ENCODE data around the gene KIF7. TPM values are rescaled to one million over a fixed set of nuclear protein-coding genes. Genes with fewer than 3 reads are reported as not detected.
A peak's percentile ranks its signal among the peaks of the same experiment; 100 is the strongest.

Gene KIF7
- polyA plus RNA-seq, 3 donors = not detected

DNA sequence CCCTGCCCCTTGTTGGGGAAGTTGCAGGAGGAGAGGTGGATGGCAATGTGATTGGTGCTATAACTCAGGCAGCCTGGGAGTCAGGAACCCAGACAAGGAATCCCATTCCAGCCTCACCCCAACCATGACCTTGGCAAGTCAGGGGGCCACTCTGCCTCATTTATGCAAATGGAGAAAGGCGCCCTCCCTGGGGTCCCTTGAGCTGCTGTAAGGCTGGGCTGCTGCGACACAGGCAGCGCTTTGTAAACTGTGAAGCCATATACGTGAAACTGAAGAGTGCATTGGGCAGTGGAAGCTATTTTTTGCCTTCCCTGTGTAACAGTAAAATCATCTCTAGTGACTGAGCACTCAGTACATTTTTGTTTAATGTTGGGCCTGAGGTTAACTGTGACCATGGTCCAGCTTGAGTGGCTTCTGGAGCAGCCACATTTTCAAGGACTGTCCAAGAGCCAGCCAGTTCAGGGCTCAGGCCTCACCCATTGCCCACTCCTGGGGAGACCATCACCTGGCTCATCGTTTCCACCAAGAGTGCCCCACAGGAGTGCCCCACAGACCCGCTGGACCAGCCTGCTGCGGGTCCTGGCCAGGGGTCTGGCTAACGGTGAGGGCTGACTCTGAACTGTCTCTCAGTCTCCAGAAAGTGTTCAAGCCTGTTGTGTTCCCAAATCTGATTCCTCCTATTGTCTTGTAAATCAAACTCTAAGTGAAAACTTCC is 27.9 kb downstream of the KIF7 start:
- Histone ChIP-seq H3K9ac (ENCODE audit: insufficient read depth, low read length, poor library complexity, severe bottlenecking) (no peak overlapping the region), H3K4me1 (ENCODE audit: control insufficient read depth in 1 of 2, insufficient read depth in 2 of 2, low read length in 2 of 2) (no peaks in the 10 kb centered on the region), H4K20me1 (ENCODE audit: insufficient read depth, low read length) (no peaks in the 10 kb centered on the region), H3K27ac (ENCODE audit: low read depth in 1 of 2, low read length in 2 of 2) (no peak overlapping the region), H2AFZ (ENCODE audit: insufficient read depth, low read depth, low read length, poor library complexity, severe bottlenecking) (no peak overlapping the region), H3K79me2 (ENCODE audit: insufficient read depth, low read length) (no peaks in the 10 kb centered on the region), H3K4me2 (replicated peaks; ENCODE audit: extremely low read depth, low read length, poor library complexity, severe bottlenecking) (no peak overlapping the region), H3K27me3 (ENCODE audit: control insufficient read depth in 2 of 2, insufficient read depth in 2 of 2, low read length in 2 of 2) (no peaks in the 10 kb centered on the region), H3K4me3 (replicated peaks in 1 of 3; ENCODE audit: low read depth in 2 of 3, low read length in 3 of 3) (no peak overlapping the region), H3K9me3 (replicated peaks in 1 of 2; ENCODE audit: control insufficient read depth in 1 of 2, insufficient read depth in 1 of 2, low read length in 2 of 2) (peaks cover 0 to 34% of the 10 kb centered on the region in 2 donors), H3K36me3 (replicated peaks in 1 of 2; ENCODE audit: control insufficient read depth in 1 of 2, insufficient read depth in 2 of 2, low read length in 2 of 2) (peaks cover 85 to 91% of the 10 kb centered on the region in 2 donors)
- DNase-seq = no peak
- peaks cover 13 to 22% (median 18%) of the 10 kb centered on the region in 7 donors for H3K9me3 Mint-ChIP-seq
- H3K27ac Mint-ChIP-seq = peak overlapping the region in 1 of 7 donors; percentile 35
- peaks cover 83 to 93% of the 10 kb centered on the region in 2 donors for H3K36me3 Mint-ChIP-seq
- WGBS (ENCODE audit: insufficient coverage) = 100% methylated on average over 8 of the region's 8 CpGs
- TF ChIP-seq, protein P1, sequence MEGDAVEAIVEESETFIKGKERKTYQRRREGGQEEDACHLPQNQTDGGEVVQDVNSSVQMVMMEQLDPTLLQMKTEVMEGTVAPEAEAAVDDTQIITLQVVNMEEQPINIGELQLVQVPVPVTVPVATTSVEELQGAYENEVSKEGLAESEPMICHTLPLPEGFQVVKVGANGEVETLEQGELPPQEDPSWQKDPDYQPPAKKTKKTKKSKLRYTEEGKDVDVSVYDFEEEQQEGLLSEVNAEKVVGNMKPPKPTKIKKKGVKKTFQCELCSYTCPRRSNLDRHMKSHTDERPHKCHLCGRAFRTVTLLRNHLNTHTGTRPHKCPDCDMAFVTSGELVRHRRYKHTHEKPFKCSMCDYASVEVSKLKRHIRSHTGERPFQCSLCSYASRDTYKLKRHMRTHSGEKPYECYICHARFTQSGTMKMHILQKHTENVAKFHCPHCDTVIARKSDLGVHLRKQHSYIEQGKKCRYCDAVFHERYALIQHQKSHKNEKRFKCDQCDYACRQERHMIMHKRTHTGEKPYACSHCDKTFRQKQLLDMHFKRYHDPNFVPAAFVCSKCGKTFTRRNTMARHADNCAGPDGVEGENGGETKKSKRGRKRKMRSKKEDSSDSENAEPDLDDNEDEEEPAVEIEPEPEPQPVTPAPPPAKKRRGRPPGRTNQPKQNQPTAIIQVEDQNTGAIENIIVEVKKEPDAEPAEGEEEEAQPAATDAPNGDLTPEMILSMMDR (IDR thresholded peaks at IDR 0.05) = no peak
- intact Hi-C loops (cut with micrococcal nuclease) = no loop called here
- H3K4me1 Mint-ChIP-seq = no peaks in the 10 kb centered on the region
- peaks cover 0 to 2% (median 1%) of the 10 kb centered on the region in 3 donors for H3K27me3 Mint-ChIP-seq (ENCODE audit: low read depth in 3 of 3)
- H3K4me3 Mint-ChIP-seq = no peak overlapping the region

DNA sequence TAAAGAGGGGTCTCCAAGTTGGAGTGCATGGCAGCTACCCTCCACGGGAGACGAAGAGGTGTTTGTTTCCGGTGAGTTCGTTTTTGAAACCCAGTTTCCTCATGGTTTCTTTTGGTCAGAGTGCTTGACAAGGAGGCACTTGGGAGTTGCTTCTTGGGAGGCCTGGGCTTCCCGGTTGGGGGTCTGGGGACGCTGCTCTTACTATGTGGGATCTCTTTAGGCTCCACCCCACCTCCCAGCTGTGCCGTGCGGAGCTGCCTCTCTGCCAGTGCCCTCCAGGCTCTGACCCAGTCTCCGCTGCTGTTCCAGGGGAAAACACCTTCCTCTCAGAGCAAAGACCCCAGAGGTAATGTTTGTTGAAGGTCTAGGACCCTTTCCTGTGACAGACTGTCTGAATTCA is 29.6 kb downstream of the KIF7 start:
- H2AFZ ChIP-seq (ENCODE audit: insufficient read depth, low read depth, low read length, poor library complexity, severe bottlenecking) = no peak overlapping the region
- H3K79me2 ChIP-seq (ENCODE audit: insufficient read depth, low read length) = no peaks in the 10 kb centered on the region
- H3K27ac Mint-ChIP-seq = peak overlapping the region in 1 of 7 donors; percentile 27
- H3K36me3 Mint-ChIP-seq = peaks cover 89 to 98% of the 10 kb centered on the region in 2 donors
- H3K27ac ChIP-seq (ENCODE audit: low read depth in 1 of 2, low read length in 2 of 2) = no peak overlapping the region
- H3K27me3 Mint-ChIP-seq (ENCODE audit: low read depth in 3 of 3) = peaks cover 0 to 3% (median 2%) of the 10 kb centered on the region in 3 donors
- WGBS (ENCODE audit: insufficient coverage) = 100% methylated on average over 3 of the region's 9 CpGs
- no peak overlapping the region for H3K9ac ChIP-seq (ENCODE audit: insufficient read depth, low read length, poor library complexity, severe bottlenecking)
- H3K9me3 ChIP-seq (replicated peaks in 1 of 2; ENCODE audit: control insufficient read depth in 1 of 2, insufficient read depth in 1 of 2, low read length in 2 of 2) = peaks cover 0 to 19% of the 10 kb centered on the region in 2 donors
- no peak overlapping the region for H3K4me2 ChIP-seq (replicated peaks; ENCODE audit: extremely low read depth, low read length, poor library complexity, severe bottlenecking)
- H3K9me3 Mint-ChIP-seq = peaks cover 3 to 13% (median 7%) of the 10 kb centered on the region in 7 donors
- H3K36me3 ChIP-seq (replicated peaks in 1 of 2; ENCODE audit: control insufficient read depth in 1 of 2, insufficient read depth in 2 of 2, low read length in 2 of 2) = peaks cover 91 to 96% of the 10 kb centered on the region in 2 donors
- intact Hi-C loops (cut with micrococcal nuclease) = no loop called here
- DNase-seq = no peak
- no peaks in the 10 kb centered on the region for H3K27me3 ChIP-seq (ENCODE audit: control insufficient read depth in 2 of 2, insufficient read depth in 2 of 2, low read length in 2 of 2)
- no peaks in the 10 kb centered on the region for H4K20me1 ChIP-seq (ENCODE audit: insufficient read depth, low read length)
- TF ChIP-seq, protein P1 (IDR thresholded peaks at IDR 0.05) = no peak
- no peak overlapping the region for H3K4me3 ChIP-seq (replicated peaks in 1 of 3; ENCODE audit: low read depth in 2 of 3, low read length in 3 of 3)
- H3K4me3 Mint-ChIP-seq = no peak overlapping the region
- no peaks in the 10 kb centered on the region for H3K4me1 Mint-ChIP-seq
- H3K4me1 ChIP-seq (ENCODE audit: control insufficient read depth in 1 of 2, insufficient read depth in 2 of 2, low read length in 2 of 2) = no peaks in the 10 kb centered on the region
